ENCODE results near the gene NR5A2. TPM values are rescaled to one million over a fixed set of nuclear protein-coding genes. Genes with fewer than 3 reads are reported as not detected.

Gene NR5A2
- total RNA-seq (6.3 TPM), polyA plus RNA-seq (ENCODE audit: insufficient read depth, low read depth, low replicate concordance) (0.13 TPM)
- long read RNA-seq, donor 1: 0 reads
- long read RNA-seq, donor 2: 0 reads
- long read RNA-seq, donor 3: 0 reads
- long read RNA-seq, donor 4: 0 reads
- long read RNA-seq, donor 5: 0 reads
- long read RNA-seq, donor 6: 0 reads
- long read RNA-seq, donor 7, partial matches to known transcripts: 1 of 2 reads
- long read RNA-seq, donor 7, other reads (novel, unspliced or antisense): 1 of 2 reads
- long read RNA-seq, donor 8: 0 reads
- long read RNA-seq, donor 9: 0 reads
- long read RNA-seq, donor 10: 0 reads

DNA sequence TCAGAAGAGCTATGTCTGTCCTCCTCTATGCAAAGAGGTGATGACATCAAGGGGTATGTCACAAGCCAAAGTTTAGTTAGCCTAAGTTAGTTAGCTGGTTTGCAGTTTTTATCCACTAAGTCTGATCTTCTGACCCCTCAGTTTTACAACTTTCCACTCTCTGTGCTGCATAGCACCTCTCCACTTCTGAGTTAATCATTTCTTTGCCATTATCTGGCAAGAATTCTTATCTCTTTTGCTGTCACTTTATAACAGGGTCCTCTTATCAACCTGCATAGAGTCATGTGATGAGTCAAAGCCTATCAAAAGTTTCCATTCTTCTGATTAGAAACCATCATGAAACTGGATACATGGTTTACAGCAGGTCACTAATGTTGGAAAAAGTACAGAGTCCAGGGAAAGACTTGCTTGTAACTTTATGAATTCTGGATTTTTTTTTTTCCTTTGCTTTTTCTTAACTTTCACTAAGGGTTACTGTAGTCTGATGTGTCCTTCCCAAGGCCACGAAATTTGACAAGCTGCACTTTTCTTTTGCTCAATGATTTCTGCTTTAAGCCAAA lies at the start of gene NR5A2:
Gene NR5A2 (plus strand): TSS at position 447 of the 560 bp plus-strand sequence. CDS start 138 bp downstream, outside the sequence.
- Histone ChIP-seq H3K9me3 (ENCODE audit: control insufficient read depth in 2 of 3, insufficient read depth in 1 of 3, low read length in 3 of 3) (no peaks in the 10 kb centered on the region), H3K27me3 (ENCODE audit: control insufficient read depth, insufficient read depth, low read length) (peaks cover 35% of the 10 kb centered on the region), H3K36me3 (ENCODE audit: control insufficient read depth in 2 of 3, insufficient read depth in 3 of 3, low read length in 3 of 3) (no peaks in the 10 kb centered on the region), H3K9ac (ENCODE audit: low read length in 3 of 3) (no peak within 1 kb of the TSS), H3K4me1 (ENCODE audit: control insufficient read depth in 2 of 3, insufficient read depth in 2 of 3, low read depth in 1 of 3, low read length in 3 of 3) (peaks cover 0 to 3% (median 0%) of the 10 kb centered on the region in 3 donors), H3K4me3 (ENCODE audit: low read length in 3 of 3) (no peak within 1 kb of the TSS), H3K27ac (ENCODE audit: low read depth in 2 of 2, low read length in 2 of 2) (no peak within 1 kb of the TSS)
- intact Hi-C loops (cut with DNase I): no loop called here
- TF ChIP-seq, protein P1, sequence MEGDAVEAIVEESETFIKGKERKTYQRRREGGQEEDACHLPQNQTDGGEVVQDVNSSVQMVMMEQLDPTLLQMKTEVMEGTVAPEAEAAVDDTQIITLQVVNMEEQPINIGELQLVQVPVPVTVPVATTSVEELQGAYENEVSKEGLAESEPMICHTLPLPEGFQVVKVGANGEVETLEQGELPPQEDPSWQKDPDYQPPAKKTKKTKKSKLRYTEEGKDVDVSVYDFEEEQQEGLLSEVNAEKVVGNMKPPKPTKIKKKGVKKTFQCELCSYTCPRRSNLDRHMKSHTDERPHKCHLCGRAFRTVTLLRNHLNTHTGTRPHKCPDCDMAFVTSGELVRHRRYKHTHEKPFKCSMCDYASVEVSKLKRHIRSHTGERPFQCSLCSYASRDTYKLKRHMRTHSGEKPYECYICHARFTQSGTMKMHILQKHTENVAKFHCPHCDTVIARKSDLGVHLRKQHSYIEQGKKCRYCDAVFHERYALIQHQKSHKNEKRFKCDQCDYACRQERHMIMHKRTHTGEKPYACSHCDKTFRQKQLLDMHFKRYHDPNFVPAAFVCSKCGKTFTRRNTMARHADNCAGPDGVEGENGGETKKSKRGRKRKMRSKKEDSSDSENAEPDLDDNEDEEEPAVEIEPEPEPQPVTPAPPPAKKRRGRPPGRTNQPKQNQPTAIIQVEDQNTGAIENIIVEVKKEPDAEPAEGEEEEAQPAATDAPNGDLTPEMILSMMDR (IDR thresholded peaks at IDR 0.05; ENCODE audit: borderline replicate concordance, extremely low read depth, insufficient read depth): no peak
- FAIRE-seq: no peak
- no peak for DNase-seq

DNA sequence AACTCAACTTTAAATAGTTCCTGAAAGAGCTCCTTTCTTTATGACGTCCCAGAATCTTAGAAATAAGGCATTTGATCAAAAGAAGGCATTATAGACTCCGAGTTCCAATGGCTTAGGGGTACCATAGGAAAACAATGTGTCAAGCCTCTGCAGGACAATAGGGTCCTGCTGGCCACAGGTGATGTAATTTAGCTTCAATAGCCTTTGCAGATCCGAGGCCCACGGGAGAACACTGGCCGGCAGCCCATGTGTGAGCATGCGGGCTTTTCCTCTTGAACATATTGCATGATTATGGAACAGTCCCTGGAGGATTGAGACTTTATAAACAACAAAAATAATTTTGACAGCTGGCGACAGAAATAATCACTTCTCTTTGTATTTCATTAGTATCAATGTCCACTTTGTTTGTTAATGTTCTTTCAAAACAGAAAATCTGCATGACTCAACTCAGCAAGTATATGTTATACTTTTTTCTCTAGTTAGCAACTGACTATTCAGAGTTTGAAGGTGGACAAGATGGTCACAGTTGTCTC lies 49.0 kb upstream of the NR5A2 start:
- H3K27me3 ChIP-seq (ENCODE audit: control insufficient read depth, insufficient read depth, low read length): no peaks in the 10 kb centered on the region
- H3K36me3 ChIP-seq (ENCODE audit: control insufficient read depth in 2 of 3, insufficient read depth in 3 of 3, low read length in 3 of 3): no peaks in the 10 kb centered on the region
- H3K27ac ChIP-seq (ENCODE audit: low read depth in 2 of 2, low read length in 2 of 2): no peak overlapping the region
- no peaks in the 10 kb centered on the region for H3K4me1 ChIP-seq (ENCODE audit: control insufficient read depth in 2 of 3, insufficient read depth in 2 of 3, low read depth in 1 of 3, low read length in 3 of 3)
- FAIRE-seq (no peak), DNase-seq (no peak)
- H3K4me3 ChIP-seq (ENCODE audit: low read length in 3 of 3): no peak overlapping the region
- TF ChIP-seq, protein P1 (IDR thresholded peaks at IDR 0.05; ENCODE audit: borderline replicate concordance, extremely low read depth, insufficient read depth): no peak
- H3K9me3 ChIP-seq (ENCODE audit: control insufficient read depth in 2 of 3, insufficient read depth in 1 of 3, low read length in 3 of 3): no peaks in the 10 kb centered on the region
- H3K9ac ChIP-seq (ENCODE audit: low read length in 3 of 3): no peak overlapping the region
- intact Hi-C loops (cut with DNase I): no loop called here

DNA sequence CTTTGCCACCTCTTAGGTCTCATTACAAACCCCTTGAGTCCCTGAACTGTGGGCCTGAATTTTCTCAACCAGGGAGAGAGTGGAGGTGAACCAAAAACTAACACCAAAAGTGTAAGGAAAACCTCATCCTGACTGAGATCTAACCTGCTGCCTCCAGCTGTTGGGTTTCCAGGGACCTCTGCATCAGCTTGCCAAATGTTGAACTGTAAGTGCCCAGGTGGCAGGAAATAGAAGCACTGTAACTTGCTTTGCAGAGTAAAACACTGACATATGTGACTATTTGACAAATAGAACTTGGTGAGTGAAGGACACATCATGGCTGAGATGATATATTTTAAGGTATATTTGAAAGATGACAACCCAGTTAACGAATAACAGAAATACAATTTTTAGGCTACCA lies 48.4 kb upstream of the NR5A2 start:
- DNase-seq: no peak
- TF ChIP-seq, protein P1 (IDR thresholded peaks at IDR 0.05; ENCODE audit: borderline replicate concordance, extremely low read depth, insufficient read depth): no peak
- Histone ChIP-seq H3K27me3 (ENCODE audit: control insufficient read depth, insufficient read depth, low read length) (no peaks in the 10 kb centered on the region), H3K4me1 (ENCODE audit: control insufficient read depth in 2 of 3, insufficient read depth in 2 of 3, low read depth in 1 of 3, low read length in 3 of 3) (no peaks in the 10 kb centered on the region), H3K27ac (ENCODE audit: low read depth in 2 of 2, low read length in 2 of 2) (no peak overlapping the region), H3K4me3 (ENCODE audit: low read length in 3 of 3) (no peak overlapping the region), H3K36me3 (ENCODE audit: control insufficient read depth in 2 of 3, insufficient read depth in 3 of 3, low read length in 3 of 3) (no peaks in the 10 kb centered on the region), H3K9ac (ENCODE audit: low read length in 3 of 3) (no peak overlapping the region), H3K9me3 (ENCODE audit: control insufficient read depth in 2 of 3, insufficient read depth in 1 of 3, low read length in 3 of 3) (no peaks in the 10 kb centered on the region)
- intact Hi-C loops (cut with DNase I): no loop called here
- FAIRE-seq: no peak
